Measurements from ENCODE around the gene HELZ. TPM values are rescaled to one million over a fixed set of nuclear protein-coding genes. Genes with fewer than 3 reads are reported as not detected.
"Not testable (repeated sequence)": the region's sequence is repeated elsewhere in the genome, so short reads cannot be mapped to it uniquely, and the experiment has no call there.

Gene HELZ
- total RNA-seq, 1 donor = 89.8 TPM

- no peak for TF ChIP-seq CTCF (IDR thresholded peaks at IDR 0.05; ENCODE audit: insufficient read depth, low read depth, low read length)
- no peak for DNase-seq (ENCODE audit: low read depth)
- no peak overlapping the region for H3K4me3 ChIP-seq (ENCODE audit: low read depth, low read length)
These were observed 202.8 kb downstream of the HELZ start for GRCh38 chr17:67041941-67042899.

- no peak for DNase-seq (ENCODE audit: low read depth)
- no peak overlapping the region for H3K4me3 ChIP-seq (ENCODE audit: low read depth, low read length)
- no peak for TF ChIP-seq CTCF (IDR thresholded peaks at IDR 0.05; ENCODE audit: insufficient read depth, low read depth, low read length)
These were observed 203.5 kb downstream of the HELZ start for GRCh38 chr17:67041531-67041930.

- H3K4me3 ChIP-seq (ENCODE audit: low read depth, low read length); DNase-seq (ENCODE audit: low read depth): not testable (repeated sequence)
These were observed 203.9 kb downstream of the HELZ start for GRCh38 chr17:67041119-67041518.

- no peak overlapping the region for H3K4me3 ChIP-seq (ENCODE audit: low read depth, low read length)
- TF ChIP-seq CTCF (IDR thresholded peaks at IDR 0.05; ENCODE audit: insufficient read depth, low read depth, low read length) = no peak
- no peak for DNase-seq (ENCODE audit: low read depth)
These were observed 204.3 kb downstream of the HELZ start for GRCh38 chr17:67040652-67041051.

GRCh38 chr17:67038861-67039365 lies 206.1 kb downstream of the HELZ start:
- TF ChIP-seq CTCF (IDR thresholded peaks at IDR 0.05; ENCODE audit: insufficient read depth, low read depth, low read length) = no peak
- no peak overlapping the region for H3K4me3 ChIP-seq (ENCODE audit: low read depth, low read length)
- no peak for DNase-seq (ENCODE audit: low read depth)

- DNase-seq (ENCODE audit: low read depth) = no peak
- no peak overlapping the region for H3K4me3 ChIP-seq (ENCODE audit: low read depth, low read length)
- TF ChIP-seq CTCF (IDR thresholded peaks at IDR 0.05; ENCODE audit: insufficient read depth, low read depth, low read length) = no peak
These were observed 209.6 kb downstream of the HELZ start for GRCh38 chr17:67035131-67036083.

- no peak for DNase-seq (ENCODE audit: low read depth)
- no peak for TF ChIP-seq CTCF (IDR thresholded peaks at IDR 0.05; ENCODE audit: insufficient read depth, low read depth, low read length)
- H3K4me3 ChIP-seq (ENCODE audit: low read depth, low read length) = no peak overlapping the region
These were observed 211.4 kb downstream of the HELZ start for GRCh38 chr17:67033613-67034012.

Measured in fibroblast of villous mesenchyme (primary cell).